ENCODE measurements around the gene ARV1. TPM values are rescaled to one million over a fixed set of nuclear protein-coding genes. Genes with fewer than 3 reads are reported as not detected.
"Not testable (repeated sequence)": the region's sequence is repeated elsewhere in the genome, so short reads cannot be mapped to it uniquely, and the experiment has no call there.

The ARV1 gene
- total RNA-seq, 1 donor from 2014 or later, result 11.0 TPM

DNA sequence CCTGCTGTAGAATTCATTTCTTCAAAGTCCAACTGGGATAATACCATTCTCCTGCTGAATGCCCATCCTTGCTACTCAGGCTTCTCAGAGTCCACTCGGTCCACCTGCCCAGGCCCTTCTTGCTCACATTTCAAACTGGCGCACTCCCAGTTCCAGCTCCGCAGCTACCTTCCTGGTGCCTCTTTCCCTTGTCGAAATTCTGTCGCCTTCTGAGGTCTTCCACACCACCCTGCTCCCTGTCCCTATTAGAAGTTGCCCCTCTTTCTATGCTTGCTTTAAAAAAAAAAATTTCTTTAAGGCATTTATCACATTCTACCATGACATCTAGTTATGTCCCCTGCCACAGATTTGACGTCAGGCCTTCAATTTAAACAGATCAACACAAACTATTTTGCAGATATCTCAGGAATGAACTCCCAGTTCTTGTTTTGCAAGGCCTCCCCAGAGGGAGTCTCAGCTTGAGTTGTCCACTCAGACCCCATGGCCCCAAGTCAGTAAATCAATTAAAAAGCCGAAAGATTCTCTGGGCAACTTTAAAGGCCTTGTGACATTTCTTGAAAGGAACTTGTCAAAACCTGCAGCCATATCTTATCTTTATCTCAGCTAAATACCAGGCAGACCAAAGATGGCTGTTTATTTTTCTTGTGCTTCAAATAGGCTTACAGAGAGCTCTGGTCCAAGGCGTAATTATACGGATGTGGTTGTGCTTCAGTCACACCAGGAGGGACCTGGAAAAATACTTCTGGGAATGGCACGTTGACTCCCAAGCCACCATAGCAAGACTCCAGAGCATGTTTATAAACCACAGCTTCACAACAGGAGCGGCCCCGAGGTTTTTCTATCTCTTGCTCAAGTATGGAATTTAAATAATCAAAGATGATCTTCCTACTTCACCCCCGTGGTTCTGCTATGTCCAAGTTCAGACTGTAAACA lies 59.0 kb downstream of the ARV1 start:
- ATAC-seq, result no peak
- no peak for DNase-seq (ENCODE audit: low spot score)
- intact Hi-C loops (cut with DNase I), result no loop called here

DNA sequence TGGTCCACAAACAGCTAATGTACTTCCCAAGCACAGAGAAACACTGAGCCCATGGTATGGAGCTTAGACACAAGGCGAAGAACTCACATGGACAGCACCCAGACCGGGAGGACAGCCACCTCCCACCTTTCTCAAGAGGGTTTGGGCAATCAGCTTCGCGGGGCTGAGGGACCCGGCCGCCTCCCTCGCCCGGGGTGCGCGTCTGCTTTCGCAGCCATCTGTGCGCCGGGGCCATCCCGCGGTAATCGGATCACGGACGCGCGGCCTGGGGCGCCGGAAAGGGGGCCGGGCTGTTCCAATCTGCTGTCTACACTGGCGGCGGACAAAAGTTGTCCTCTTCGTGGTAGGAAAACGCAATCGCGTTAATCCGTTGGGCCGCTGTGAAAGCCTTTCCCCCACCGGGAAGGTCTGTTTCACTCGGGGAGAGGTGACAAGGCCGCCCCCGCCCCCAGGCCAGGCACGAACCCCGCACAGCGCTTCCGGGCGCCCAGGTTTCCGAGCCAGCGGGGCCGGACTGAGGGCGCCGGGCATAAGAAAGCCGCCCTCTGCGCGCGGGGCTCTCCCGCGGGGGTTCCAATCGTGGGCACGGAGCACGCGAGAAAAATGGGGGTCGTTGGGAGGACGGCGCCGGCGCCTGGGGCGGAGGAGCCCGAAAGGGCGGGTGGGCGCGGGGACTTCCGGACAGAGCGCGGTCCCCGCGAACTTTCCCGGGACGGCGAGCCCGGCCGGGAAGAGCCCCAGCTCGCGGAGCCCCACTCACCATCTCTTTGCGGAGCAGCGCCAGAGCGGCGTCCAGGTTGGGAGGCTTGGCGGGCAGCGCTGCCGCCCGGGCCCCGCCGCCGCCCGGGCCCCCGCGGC lies 60.5 kb downstream of the ARV1 start:
- intact Hi-C loops (cut with DNase I), result no loop called here
- ATAC-seq (peak; percentile 64), DNase-seq (ENCODE audit: low spot score) (peak; percentile 67)

DNA sequence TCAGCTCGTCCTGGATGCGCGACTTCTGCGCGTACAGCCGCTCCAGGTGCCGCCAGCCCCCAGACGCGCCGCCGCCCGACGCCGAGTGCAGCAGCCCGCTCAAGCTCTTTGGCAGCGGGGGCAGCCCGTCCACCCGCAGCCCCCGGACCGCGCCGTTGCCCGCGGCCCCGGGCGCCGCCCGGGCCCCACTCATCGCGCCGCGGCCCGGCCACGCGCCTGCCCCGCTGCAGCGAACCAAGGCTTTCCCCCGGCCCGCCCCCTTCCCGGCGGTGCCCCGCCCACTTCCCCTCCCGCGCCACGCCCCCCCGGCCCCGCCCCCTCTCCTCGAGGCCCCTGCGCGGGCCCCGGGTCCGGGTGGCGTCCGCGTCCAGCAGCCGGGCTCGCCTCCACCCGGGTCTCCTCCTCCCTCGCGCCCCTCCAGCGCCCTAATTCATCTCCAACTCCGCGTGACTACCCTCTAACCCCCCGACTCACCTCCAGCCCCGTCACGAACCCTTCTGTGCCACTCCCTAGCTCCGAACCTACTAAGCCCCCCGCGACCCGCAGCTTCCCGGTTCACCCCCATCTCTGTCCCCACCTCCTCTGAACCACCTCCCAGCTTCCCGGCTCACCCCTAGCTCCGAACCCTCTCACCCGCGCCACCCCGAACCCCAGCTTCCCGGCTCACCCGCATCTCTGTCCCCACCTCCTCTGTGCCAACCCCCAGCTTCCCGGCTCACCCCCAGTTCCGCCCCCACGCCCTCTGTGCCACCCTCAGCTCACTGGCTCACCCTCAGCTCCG lies 61.3 kb downstream of the ARV1 start, which contains the start of gene FAM89A:
FAM89A (minus strand) TSS at position 236 of the 781 bp plus-strand sequence; CDS start at position 193, 43 bp downstream.
- ATAC-seq (peak; percentile 87), DNase-seq (ENCODE audit: low spot score) (peak; percentile 85)
- intact Hi-C loops (cut with DNase I), result no loop called here

DNA sequence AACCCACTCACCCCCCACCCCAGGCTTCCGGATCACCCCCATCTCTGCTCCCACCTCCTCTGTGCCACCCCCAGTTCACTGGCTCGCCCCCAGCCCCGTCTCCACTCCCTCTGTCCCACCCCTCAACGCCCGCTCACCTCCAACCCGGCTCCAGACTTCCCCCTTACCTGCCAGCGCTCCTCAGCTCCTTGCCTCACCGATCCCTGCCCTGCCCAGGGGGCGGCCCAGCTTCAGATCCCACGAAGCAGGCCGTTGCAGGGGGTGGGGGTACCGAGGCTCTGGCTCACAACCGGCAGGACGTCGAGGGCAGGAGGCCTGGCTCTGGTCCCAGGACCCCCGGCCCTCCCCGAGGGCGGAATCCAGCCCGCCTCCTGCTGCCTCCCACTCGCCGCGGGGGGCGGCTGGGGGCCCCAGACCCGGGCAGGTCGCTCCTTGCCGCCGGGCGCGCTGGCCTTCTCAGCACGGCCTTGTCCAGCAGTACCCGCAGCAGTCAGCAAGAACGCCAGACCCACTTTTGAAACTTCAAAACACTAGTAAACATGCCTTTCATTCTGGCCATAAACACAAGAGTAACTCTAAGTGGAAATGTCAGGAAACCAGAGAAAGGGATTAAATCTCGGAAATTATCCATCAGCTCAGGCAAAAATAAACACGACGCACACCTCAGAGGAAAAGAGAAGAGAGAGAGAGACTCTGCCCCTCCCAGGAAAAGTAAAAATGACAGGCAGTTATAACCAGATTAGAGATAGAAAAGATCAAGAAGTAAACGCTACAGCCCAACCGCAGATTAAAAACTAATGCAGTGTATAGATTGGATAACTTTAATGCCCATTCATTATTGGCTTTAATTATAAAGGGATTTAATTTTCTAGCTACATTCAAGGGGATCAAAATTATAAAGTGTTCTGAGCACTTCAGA lies 62.2 kb downstream of the ARV1 start:
- ATAC-seq, result peak; percentile 47
- intact Hi-C loops (cut with DNase I), result no loop called here
- DNase-seq (ENCODE audit: low spot score), result peak; percentile 62

DNA sequence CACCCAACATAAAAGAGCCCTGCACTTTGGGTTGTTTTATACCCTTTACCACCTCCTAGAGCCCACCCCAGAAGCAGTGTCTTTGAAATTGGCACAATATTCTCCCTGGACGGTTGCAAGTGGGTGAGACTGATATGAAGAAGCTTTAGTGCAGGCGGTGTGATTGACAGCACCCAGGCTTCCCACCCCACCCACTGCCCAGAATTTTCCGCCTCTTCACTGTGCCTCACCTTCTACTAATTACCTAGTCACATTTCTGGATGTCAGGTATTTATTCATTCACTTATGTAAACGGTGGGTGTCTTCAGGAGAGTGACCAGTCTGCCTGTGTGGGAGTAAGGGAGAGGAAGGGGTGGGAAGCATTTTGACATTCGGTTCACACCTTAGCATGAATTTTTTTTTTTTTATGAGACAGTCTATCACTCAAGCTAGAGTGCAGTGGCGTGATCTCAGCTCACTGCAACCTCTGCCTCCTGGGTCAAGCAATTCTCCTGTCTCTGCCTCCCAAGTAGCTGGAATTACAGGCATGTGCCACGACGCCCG lies 62.9 kb downstream of the ARV1 start:
- intact Hi-C loops (cut with DNase I), result no loop called here
- ATAC-seq (no peak), DNase-seq (ENCODE audit: low spot score) (no peak)

DNA sequence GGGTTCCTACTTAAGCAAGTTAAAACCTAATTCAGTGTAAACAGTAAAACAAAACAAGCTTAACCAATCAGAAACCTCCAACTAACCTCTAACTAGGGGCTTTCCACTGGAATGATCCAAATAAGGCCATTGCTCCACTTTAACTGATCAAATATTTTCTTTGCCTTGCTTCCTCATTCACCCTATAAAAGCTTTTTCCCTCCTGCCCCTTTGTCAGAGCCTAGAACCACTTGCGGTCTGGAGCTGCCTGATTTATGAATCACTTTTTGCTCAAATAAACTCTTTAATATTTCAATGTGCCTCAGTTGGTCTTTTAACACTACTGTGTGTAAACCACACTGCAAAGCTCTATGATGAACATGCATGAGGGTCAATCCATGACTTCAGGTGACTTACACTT lies 65.7 kb downstream of the ARV1 start:
- DNase-seq (ENCODE audit: low spot score) (no peak), ATAC-seq (no peak)
- intact Hi-C loops (cut with DNase I), result no loop called here

DNA sequence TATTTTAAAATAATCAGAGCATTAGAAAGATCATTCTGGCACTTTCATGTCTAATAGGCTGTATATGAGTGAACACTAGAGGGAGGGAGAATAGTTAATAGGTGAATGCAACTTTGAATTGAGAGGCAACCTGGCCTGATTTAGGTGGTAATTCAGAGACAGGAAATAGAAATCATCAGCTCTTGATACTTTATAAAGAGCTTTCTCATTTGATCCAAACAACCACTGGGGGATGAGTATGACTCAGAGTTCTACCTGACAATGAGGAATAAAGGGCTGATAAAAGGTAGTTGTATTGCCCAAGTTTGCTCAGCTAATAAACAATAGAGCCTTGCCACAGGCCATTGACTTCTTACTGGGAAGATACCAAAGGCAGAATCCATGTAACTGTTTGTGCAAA lies 66.4 kb downstream of the ARV1 start:
- DNase-seq (ENCODE audit: low spot score) (no peak), ATAC-seq (no peak)
- intact Hi-C loops (cut with DNase I), result no loop called here

DNA sequence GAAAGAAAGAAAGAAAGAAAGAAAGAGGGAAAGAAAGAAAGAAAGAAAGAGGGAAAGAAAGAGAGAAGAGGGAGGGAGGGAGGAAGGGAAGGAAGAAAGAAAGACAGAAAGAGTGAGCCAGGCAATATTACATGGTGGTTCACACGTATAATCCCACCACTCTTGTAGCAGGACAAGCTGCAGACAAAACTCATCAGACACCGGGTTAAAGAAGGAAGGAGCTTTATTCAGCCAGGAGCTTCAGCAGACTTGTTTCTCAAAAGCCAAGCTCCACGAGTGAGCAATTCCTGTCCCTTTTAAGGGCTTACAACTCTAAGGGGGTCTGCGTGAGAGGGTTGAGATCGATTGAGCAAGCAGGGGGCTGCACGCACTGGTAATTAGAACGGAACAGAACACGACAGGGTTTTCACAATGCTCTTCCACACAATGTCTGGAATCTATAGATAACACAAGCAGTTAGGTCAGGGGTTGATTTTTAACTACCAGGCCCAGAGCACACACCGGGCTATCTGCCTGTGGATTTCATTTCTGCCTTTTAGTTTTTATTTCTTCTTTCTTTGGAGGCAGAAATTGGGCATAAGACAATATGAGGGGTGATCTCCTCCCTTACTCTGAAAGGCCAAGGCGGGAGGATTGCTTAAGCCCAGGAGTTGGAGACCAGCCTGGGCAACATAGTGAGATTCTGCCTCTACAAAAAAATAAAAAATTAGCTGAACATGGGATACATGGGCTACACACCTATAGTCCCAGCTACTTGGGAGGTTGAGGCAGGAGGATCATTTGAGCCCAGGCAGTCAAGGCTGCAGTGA lies 67.2 kb downstream of the ARV1 start:
- intact Hi-C loops (cut with DNase I); ATAC-seq; DNase-seq (ENCODE audit: low spot score): not testable (repeated sequence)

DNA sequence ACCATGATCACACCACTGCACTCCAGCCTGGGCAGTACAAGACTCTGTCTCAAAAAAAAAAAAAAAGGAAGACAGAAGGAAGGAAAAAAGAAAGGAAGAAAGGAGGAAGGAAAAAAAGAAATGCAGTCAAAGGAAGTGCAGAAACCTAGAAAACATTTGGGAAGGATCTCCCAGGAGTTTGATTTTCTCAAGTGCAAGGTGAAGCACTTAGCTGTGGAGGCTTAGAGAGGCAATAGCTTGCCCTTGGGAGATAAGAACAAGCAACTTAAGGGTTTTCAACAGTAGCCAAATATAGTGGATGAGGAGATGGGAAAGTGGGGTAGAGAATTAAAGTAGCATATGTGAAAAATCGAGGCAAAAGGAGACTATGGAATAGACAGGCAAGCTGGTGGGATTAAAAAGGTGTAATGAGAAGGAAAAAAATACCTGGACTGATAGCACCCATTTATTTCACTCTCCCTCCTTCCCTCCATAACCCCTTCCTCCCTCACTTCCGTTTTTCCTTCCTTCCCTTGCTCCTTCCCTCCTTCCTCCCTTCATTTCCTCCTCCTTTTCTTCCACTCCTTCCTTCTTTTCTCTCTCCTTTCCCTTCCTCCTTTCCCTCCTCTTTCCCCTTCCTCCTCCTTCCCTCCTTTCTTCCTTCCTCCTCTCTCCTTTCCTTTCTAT lies 68.0 kb downstream of the ARV1 start:
- no peak for ATAC-seq
- DNase-seq (ENCODE audit: low spot score), result no peak
- intact Hi-C loops (cut with DNase I), result no loop called here

DNA sequence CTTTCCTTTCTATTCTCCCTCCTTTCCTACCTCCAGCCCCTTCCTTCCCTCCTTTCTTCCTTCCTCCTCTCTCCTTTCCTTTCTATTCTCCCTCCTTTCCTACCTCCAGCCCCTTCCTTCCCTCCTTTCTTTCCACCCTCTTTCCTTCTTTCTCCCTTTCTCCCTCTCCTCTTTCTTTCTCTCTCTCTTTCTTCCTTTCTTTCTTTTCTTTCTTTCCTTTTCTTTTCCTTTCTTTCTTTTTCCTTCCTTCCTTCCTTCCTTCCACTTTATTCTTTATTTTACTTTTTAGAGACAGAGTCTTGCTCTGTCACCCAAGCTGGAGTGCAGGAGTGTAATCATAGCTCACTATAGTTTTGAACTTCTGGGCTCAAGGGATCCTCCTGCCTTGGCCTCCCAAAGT lies 68.6 kb downstream of the ARV1 start:
- ATAC-seq; intact Hi-C loops (cut with DNase I); DNase-seq (ENCODE audit: low spot score): not testable (repeated sequence)

DNA sequence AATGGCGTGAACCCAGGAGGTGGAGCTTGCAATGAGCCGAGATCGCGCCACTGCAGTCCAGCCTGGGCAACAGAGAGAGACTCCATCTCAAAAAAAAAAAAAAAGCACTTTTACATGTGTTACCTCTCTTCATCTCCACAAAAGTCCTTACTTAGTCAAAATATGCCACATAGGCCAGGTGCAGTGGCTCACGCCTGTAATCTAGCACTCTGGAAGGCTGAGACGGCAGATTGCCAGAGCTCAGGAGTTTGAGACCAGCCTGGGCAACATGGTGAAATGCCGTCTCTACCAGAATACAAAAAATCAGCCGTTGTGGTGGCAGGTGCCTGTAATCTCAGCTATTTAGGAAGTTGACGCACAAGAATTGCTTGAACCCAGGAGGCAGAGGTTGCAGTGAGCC lies 69.5 kb downstream of the ARV1 start:
- intact Hi-C loops (cut with DNase I); DNase-seq (ENCODE audit: low spot score); ATAC-seq: not testable (repeated sequence)

DNA sequence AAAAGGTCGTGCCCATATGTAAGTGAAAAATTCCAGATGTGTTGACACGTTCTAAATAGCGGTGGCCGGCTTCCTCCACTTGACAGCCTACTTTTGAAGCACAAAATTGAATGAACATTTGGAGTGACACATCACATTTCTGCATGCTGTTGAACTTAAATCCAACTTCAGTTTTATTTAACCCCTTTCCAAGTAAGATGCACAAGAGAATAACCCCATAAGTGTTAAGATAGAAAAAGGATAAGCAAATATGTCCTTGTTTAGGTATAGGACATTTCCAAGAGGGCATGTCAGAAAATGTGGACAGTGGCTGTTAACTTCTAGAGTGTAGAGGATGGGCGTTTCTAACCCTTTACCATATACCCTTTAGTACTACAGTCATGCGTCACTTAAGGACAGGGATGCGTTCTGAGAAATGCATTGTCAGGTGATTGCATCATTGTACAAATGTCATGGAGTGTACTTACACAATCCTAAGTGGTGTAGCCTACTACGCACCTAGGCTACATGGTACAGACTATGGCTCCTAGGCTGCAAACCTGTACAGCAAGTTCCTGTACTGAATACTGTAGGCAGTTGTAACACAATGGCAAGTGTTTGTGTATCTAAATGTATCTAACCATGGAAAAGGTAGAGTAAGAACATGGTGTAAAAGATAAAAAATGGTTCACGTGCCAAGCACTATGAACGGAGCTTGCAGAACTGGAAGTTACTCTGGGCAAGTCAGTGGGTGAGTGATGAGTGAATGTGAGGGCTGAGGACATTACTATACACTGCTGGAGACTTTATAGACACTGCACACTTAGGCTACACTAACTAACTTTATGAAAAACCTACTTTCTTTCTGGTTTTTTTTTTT lies 70.5 kb downstream of the ARV1 start:
- intact Hi-C loops (cut with DNase I), result no loop called here
- no peak for DNase-seq (ENCODE audit: low spot score)
- ATAC-seq, result no peak
